Cardiac fibroblast (primary cell): ENCODE results near the gene PLET1.
A peak's percentile ranks its signal among the peaks of the same experiment; 100 is the strongest.

Experiments used
- DNase-seq, 2 donors: peaks; one replicate each; pipeline versions ENCODE4 v3.0.0 to v3.0.0-alpha.2; 2010; ENCODE audit warnings: low read depth in 2 of 2
- H3K4me3 ChIP-seq, 2 donors: replicated peaks in 1 of 2; 1 replicate in 1 of 2; 2 replicates in 1 of 2; pipeline ENCODE4 v1.5.1; 2011; ENCODE audit warnings: low read depth in 2 of 2, low read length in 2 of 2, mild to moderate bottlenecking in 2 of 2, moderate library complexity in 1 of 2
- CTCF ChIP-seq: IDR thresholded peaks from one replicate; pipeline ENCODE4 v1.5.1; 2011; ENCODE audit warnings: low read depth, mild to moderate bottlenecking, low read length, inconsistent platforms

PLET1 gene

GRCh38 chr11:112222303-112222702, 38.4 kb downstream of the PLET1 start:
- H3K4me3 ChIP-seq = no peak overlapping the region
- TF ChIP-seq CTCF = no peak
- no peak for DNase-seq

- no peak for DNase-seq
- no peak for TF ChIP-seq CTCF
- H3K4me3 ChIP-seq = no peak overlapping the region
Measured at GRCh38 chr11:112221274-112221835, 39.3 kb downstream of the PLET1 start.

GRCh38 chr11:112219476-112220232, 41.0 kb downstream of the PLET1 start:
- TF ChIP-seq CTCF = peak; percentile 63
- peak; percentile 86 to 87 for DNase-seq
- H3K4me3 ChIP-seq = no peak overlapping the region

- TF ChIP-seq CTCF = no peak
- no peak overlapping the region for H3K4me3 ChIP-seq
- peak in 1 of 2 donors; percentile 63 for DNase-seq
Measured at GRCh38 chr11:112216561-112217105, 44.0 kb downstream of the PLET1 start.

- no peak overlapping the region for H3K4me3 ChIP-seq
- TF ChIP-seq CTCF = no peak
- no peak for DNase-seq
Measured at GRCh38 chr11:112215621-112216020, 45.0 kb downstream of the PLET1 start.

GRCh38 chr11:112213753-112214152, 46.9 kb downstream of the PLET1 start:
- H3K4me3 ChIP-seq = no peak overlapping the region
- peak; percentile 30 to 37 for DNase-seq
- no peak for TF ChIP-seq CTCF
